Caco-2 (cell line): Measurements from ENCODE around the gene PGS1. TPM values are rescaled to one million over a fixed set of nuclear protein-coding genes. Genes with fewer than 3 reads are reported as not detected.

Source experiments
- BruUV-seq: library from RNA; stranded (reverse); fragments of 400-500 nt; replicated peaks from 2 replicates; lab custom pipeline; 2021; lab: Mats Ljungman, UMichigan
- CTCF ChIA-PET: fragments of 300-600 bp; sonication (Branson Sonifier 250); formaldehyde crosslinking; loops from one replicate; lab custom pipeline; 2022; ENCODE audit warnings: antibody characterized with exemption; lab: Charles Lee
- POLR2A ChIA-PET: fragments of 300-600 bp; sonication (Branson Sonifier 250); formaldehyde crosslinking; loops from one replicate; lab custom pipeline; 2022; ENCODE audit warnings: antibody characterized with exemption; lab: Charles Lee
- DNase-seq, 2 experiments: peaks; one replicate each; pipeline versions ENCODE4 v3.0.0 to v3.0.0-alpha.2; 2020 to 2022
- H3K27me3 ChIP-seq: replicated peaks from 2 replicates; pipeline ENCODE4 v1.6.0; 2011; ENCODE audit warnings: low read length; ENCODE audit not compliant: control insufficient read depth, insufficient read depth
- H3K36me3 ChIP-seq: 2 replicates; pipeline ENCODE4 v1.5.1; 2011; ENCODE audit warnings: low read length; ENCODE audit not compliant: control insufficient read depth, insufficient read depth
- H3K4me1 ChIP-seq: fragments of 250-450 bp; sonication (Bioruptor Pico); 2 replicates; pipeline ENCODE4 v1.5.1; 2020; ENCODE audit warnings: mild to moderate bottlenecking
- H3K4me3 ChIP-seq: 2 replicates; pipeline ENCODE4 v1.5.1; 2011; ENCODE audit warnings: low read depth, mild to moderate bottlenecking, control low read depth, low read length
- H3K9me3 ChIP-seq: fragments of 250-450 bp; sonication (Bioruptor Pico); 2 replicates; pipeline ENCODE4 v1.5.1; 2020; ENCODE audit warnings: mild to moderate bottlenecking, moderate library complexity
- H3K27ac Mint-ChIP-seq: one replicate; pipeline ENCODE4 v1.8.0; 2022; ENCODE audit warnings: mixed read lengths; ENCODE audit not compliant: unreplicated experiment
- H3K27me3 Mint-ChIP-seq: one replicate; pipeline ENCODE4 v1.8.0; 2022; ENCODE audit warnings: mixed read lengths; ENCODE audit not compliant: insufficient read depth, unreplicated experiment
- H3K36me3 Mint-ChIP-seq: one replicate; pipeline ENCODE4 v1.8.0; 2022; ENCODE audit warnings: mild to moderate bottlenecking, mixed read lengths; ENCODE audit not compliant: insufficient read depth, unreplicated experiment
- H3K4me1 Mint-ChIP-seq: one replicate; pipeline ENCODE4 v1.8.0; 2022; ENCODE audit warnings: low read depth, mixed read lengths; ENCODE audit not compliant: unreplicated experiment
- H3K4me3 Mint-ChIP-seq: one replicate; pipeline ENCODE4 v1.8.0; 2022; ENCODE audit warnings: mild to moderate bottlenecking, moderate library complexity, mixed read lengths; ENCODE audit not compliant: unreplicated experiment
- H3K9me3 Mint-ChIP-seq: one replicate; pipeline ENCODE4 v1.8.0; 2022; ENCODE audit warnings: mixed read lengths; ENCODE audit not compliant: unreplicated experiment
- CTCF ChIP-seq, 2 experiments: fragments of 200-600 bp in 1 of 2; IDR thresholded peaks; 1 replicate in 1 of 2; 2 replicates in 1 of 2; pipeline versions ENCODE4 v1.5.1 to v1.8.0; 2011 to 2022; ENCODE audit warnings: antibody characterized with exemption in 1 of 2, control low read depth in 1 of 2, inconsistent platforms in 1 of 2, low read depth in 1 of 2, low read length in 1 of 2, mild to moderate bottlenecking in 1 of 2, moderate library complexity in 1 of 2; ENCODE audit not compliant: insufficient read depth in 1 of 2, severe bottlenecking in 1 of 2, unreplicated experiment in 1 of 2
- intact Hi-C: fragments of 100-400 bp; cut with micrococcal nuclease; formaldehyde crosslinking; loops from one replicate; pipeline ENCODE4 v1.10.0; 2022; ENCODE audit not compliant: unreplicated experiment
- total RNA-seq: library from RNA; stranded (reverse); gene quantifications from 2 replicates; pipeline ENCODE4 v1.2.3, GENCODE V29; 2022

Gene PGS1
- total RNA-seq, 1 experiment from 2014 or later: 54.1 TPM

- no peak overlapping the region for H3K4me3 ChIP-seq
- no peaks in the 10 kb centered on the region for H3K9me3 ChIP-seq
- H3K4me1 Mint-ChIP-seq: peaks cover 6% of the 10 kb centered on the region
- no peaks in the 10 kb centered on the region for H3K9me3 Mint-ChIP-seq
- no peak for TF ChIP-seq CTCF (IDR thresholded peaks at IDR 0.05; ENCODE audit: insufficient read depth in 1 of 2, low read depth in 1 of 2, low read length in 1 of 2, severe bottlenecking in 1 of 2, unreplicated experiment in 1 of 2)
- H3K36me3 ChIP-seq: peaks cover 1% of the 10 kb centered on the region; the same call in 1 of the 2 replicates
- ChIA-PET CTCF (no interaction called here), POLR2A (no interaction called here)
- intact Hi-C loops: no loop called here
- H3K4me1 ChIP-seq: no peaks in the 10 kb centered on the region
- no peak overlapping the region for H3K4me3 Mint-ChIP-seq
- H3K27me3 Mint-ChIP-seq: no peaks in the 10 kb centered on the region
- no TSS peak for BruUV-seq
- no peak overlapping the region for H3K27ac Mint-ChIP-seq
- no peak for DNase-seq
- H3K36me3 Mint-ChIP-seq: peaks cover 79% of the 10 kb centered on the region
- no peaks in the 10 kb centered on the region for H3K27me3 ChIP-seq
These were observed 50.6 kb downstream of the PGS1 start for GRCh38 chr17:78428836-78429617.

- no peak for DNase-seq
- intact Hi-C loops: no loop called here
- Histone ChIP-seq H3K27me3 (no peaks in the 10 kb centered on the region), H3K9me3 (no peaks in the 10 kb centered on the region), H3K4me1 (no peaks in the 10 kb centered on the region), H3K36me3 (peaks cover 1% of the 10 kb centered on the region; the same call in 1 of the 2 replicates), H3K4me3 (no peak overlapping the region)
- H3K4me3 Mint-ChIP-seq: no peak overlapping the region
- BruUV-seq: no TSS peak
- no peak for TF ChIP-seq CTCF (IDR thresholded peaks at IDR 0.05; ENCODE audit: insufficient read depth in 1 of 2, low read depth in 1 of 2, low read length in 1 of 2, severe bottlenecking in 1 of 2, unreplicated experiment in 1 of 2)
- ChIA-PET CTCF (no interaction called here), POLR2A (no interaction called here)
- H3K27me3 Mint-ChIP-seq: no peaks in the 10 kb centered on the region
- H3K9me3 Mint-ChIP-seq: no peaks in the 10 kb centered on the region
- peaks cover 73% of the 10 kb centered on the region for H3K36me3 Mint-ChIP-seq
- no peak overlapping the region for H3K27ac Mint-ChIP-seq
- peaks cover 6% of the 10 kb centered on the region for H3K4me1 Mint-ChIP-seq
These were observed 51.2 kb downstream of the PGS1 start for GRCh38 chr17:78429618-78429995.

GRCh38 chr17:78430892-78431691 lies 52.6 kb downstream of the PGS1 start:
- Mint-ChIP-seq H3K36me3 (peaks cover 59% of the 10 kb centered on the region), H3K4me3 (no peak overlapping the region), H3K4me1 (peaks cover 6% of the 10 kb centered on the region), H3K27me3 (no peaks in the 10 kb centered on the region), H3K27ac (peak overlapping the region; percentile 12), H3K9me3 (no peaks in the 10 kb centered on the region)
- Histone ChIP-seq H3K9me3 (no peaks in the 10 kb centered on the region), H3K4me3 (no peak overlapping the region), H3K4me1 (no peaks in the 10 kb centered on the region), H3K36me3 (peaks cover 1% of the 10 kb centered on the region; the same call in 1 of the 2 replicates), H3K27me3 (no peaks in the 10 kb centered on the region)
- intact Hi-C loops: no loop called here
- no TSS peak for BruUV-seq
- no peak for DNase-seq
- ChIA-PET POLR2A (no interaction called here), CTCF (no interaction called here)
- no peak for TF ChIP-seq CTCF (IDR thresholded peaks at IDR 0.05; ENCODE audit: insufficient read depth in 1 of 2, low read depth in 1 of 2, low read length in 1 of 2, severe bottlenecking in 1 of 2, unreplicated experiment in 1 of 2)
